Hepatocyte (in vitro differentiated cells): ENCODE measurements around the gene LDB3.

Experiments
- CTCF ChIP-seq: fragments of 200-600 bp; sonication (generic); IDR thresholded peaks from 2 replicates; pipeline ENCODE4 v1.5.1; 2016; ENCODE audit warnings: antibody characterized with exemption, mild to moderate bottlenecking; ENCODE audit not compliant: poor library complexity
- EZH2phosphoT487 ChIP-seq: fragments of 200-600 bp; sonication (generic); IDR thresholded peaks from one replicate; pipeline ENCODE4 v1.6.1; 2018; ENCODE audit warnings: antibody characterized with exemption, mild to moderate bottlenecking, low read depth, moderate library complexity; ENCODE audit not compliant: unreplicated experiment, severe bottlenecking

- TF ChIP-seq CTCF (no peak), EZH2phosphoT487 (no peak)
Measured at GRCh38 chr10:86699991-86700840, 31.9 kb downstream of the LDB3 start.
